H1 (cell line): ENCODE results near the gene OBSCN. TPM values are rescaled to one million over a fixed set of nuclear protein-coding genes. Genes with fewer than 3 reads are reported as not detected.

ENCODE experiments used
- CBX8 ChIP-seq: fragments of 300-800, 300-1000 bp; sonication (generic); IDR thresholded peaks from 2 replicates; pipeline ENCODE4 v1.7.1; 2016; ENCODE audit warnings: low read depth, low read length, borderline replicate concordance
- GABPA ChIP-seq: IDR thresholded peaks from 2 replicates; pipeline ENCODE4 v1.6.1; 2011; ENCODE audit warnings: mild to moderate bottlenecking, low read length, moderate library complexity, borderline replicate concordance; ENCODE audit not compliant: insufficient read depth
- KDM5A ChIP-seq: fragments of 200-600 bp; IDR thresholded peaks from 2 replicates; pipeline ENCODE4 v1.7.1; 2012; ENCODE audit warnings: mild to moderate bottlenecking, low read length, inconsistent platforms, mixed read lengths
- TBP ChIP-seq: IDR thresholded peaks from 2 replicates; pipeline ENCODE4 v1.6.1; 2011; ENCODE audit warnings: low read depth, low read length, improper control_type of control experiment
- ZNF274 ChIP-seq: IDR thresholded peaks from 2 replicates; pipeline ENCODE4 v1.7.0; 2012; ENCODE audit warnings: low read length, borderline replicate concordance; ENCODE audit errors: extremely low read depth
- polyA plus RNA-seq, 7 experiments: library from polyadenylated mRNA; depleted of rRNA in 3 of 7; stranded (reverse) in 5 of 7; unstranded in 2 of 7; fragments of >200 nt in 5 of 7; fragments of 200-250 nt in 2 of 7; gene quantifications; 1 replicate in 5 of 7; 2 replicates in 1 of 7; 4 replicates in 1 of 7; pipeline versions ENCODE4 v1.2.1 to v1.2.3, GENCODE V29; 2011 to 2013; ENCODE audit warnings: missing spikeins in 2 of 7, mixed read lengths in 2 of 7
- total RNA-seq: library from RNA; stranded (reverse); fragmentation: NEBNext Ultra II Directional; extraction: Animal tissue kit (Norgen Biotek cat#: 25700); gene quantifications from 2 replicates; pipeline ENCODE4 v1.2.1, GENCODE V29; 2021
- TF ChIP-seq, protein P1 (sequence below): fragments of 300-600 bp; sonication (generic); IDR thresholded peaks from 2 replicates; pipeline ENCODE4 v1.7.1; 2012; ENCODE audit warnings: low read length, moderate library complexity, mild to moderate bottlenecking, inconsistent platforms; ENCODE audit not compliant: insufficient replicate concordance
- TF ChIP-seq, protein P2 (sequence below): IDR thresholded peaks from 2 replicates; pipeline ENCODE4 v1.6.1; 2012; ENCODE audit warnings: low read length, inconsistent platforms

Gene OBSCN
- total and polyA plus RNA-seq, 2 of the 8 experiments (the other 6 are each of a cell fraction or from before 2014, with no cell fraction given), result 7.5 to 28.4 TPM

DNA sequence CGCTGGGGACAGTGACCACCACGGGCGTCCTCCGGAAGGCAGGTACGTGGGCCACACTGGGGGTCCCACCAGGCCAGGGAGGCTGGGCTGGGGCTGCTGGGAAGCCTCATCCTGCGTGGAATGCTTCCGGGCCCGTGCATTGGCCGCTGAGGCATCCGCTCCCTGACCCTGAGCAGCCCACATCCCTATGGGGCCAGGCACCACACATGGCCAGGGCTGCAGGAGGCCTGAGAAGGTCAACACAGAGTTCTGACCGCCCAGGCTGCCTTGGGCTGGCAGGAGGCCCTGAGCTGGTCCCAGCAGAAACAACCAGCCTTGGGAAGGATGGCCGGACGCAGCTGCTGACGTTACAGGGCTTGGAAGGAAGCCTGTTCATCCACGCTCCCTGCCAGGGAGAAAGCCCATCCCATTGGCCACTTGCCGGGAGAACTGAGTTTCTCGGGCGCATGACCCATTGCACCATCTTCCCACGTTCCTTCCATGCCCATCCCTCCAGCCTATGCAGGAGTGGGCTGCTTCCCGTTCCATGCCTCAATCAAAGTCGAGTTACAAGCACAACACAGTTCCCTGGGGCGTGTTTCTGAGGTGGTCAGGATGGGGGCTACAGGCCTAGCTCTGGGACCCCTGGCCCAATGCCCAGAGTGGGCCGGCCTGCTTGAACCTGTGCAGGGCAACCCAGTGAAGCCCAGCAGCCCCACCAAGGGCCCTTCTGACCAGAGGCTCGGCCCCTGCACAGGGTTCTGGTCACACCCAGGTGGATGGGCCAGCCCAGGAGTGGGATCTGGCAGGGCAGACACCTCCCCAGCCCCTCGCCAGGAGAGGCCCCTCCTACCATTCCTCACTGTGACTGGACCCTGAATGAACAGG, 167.1 kb downstream of the OBSCN start (continued):
- TF ChIP-seq TBP, result no peak
- TF ChIP-seq, protein P1, sequence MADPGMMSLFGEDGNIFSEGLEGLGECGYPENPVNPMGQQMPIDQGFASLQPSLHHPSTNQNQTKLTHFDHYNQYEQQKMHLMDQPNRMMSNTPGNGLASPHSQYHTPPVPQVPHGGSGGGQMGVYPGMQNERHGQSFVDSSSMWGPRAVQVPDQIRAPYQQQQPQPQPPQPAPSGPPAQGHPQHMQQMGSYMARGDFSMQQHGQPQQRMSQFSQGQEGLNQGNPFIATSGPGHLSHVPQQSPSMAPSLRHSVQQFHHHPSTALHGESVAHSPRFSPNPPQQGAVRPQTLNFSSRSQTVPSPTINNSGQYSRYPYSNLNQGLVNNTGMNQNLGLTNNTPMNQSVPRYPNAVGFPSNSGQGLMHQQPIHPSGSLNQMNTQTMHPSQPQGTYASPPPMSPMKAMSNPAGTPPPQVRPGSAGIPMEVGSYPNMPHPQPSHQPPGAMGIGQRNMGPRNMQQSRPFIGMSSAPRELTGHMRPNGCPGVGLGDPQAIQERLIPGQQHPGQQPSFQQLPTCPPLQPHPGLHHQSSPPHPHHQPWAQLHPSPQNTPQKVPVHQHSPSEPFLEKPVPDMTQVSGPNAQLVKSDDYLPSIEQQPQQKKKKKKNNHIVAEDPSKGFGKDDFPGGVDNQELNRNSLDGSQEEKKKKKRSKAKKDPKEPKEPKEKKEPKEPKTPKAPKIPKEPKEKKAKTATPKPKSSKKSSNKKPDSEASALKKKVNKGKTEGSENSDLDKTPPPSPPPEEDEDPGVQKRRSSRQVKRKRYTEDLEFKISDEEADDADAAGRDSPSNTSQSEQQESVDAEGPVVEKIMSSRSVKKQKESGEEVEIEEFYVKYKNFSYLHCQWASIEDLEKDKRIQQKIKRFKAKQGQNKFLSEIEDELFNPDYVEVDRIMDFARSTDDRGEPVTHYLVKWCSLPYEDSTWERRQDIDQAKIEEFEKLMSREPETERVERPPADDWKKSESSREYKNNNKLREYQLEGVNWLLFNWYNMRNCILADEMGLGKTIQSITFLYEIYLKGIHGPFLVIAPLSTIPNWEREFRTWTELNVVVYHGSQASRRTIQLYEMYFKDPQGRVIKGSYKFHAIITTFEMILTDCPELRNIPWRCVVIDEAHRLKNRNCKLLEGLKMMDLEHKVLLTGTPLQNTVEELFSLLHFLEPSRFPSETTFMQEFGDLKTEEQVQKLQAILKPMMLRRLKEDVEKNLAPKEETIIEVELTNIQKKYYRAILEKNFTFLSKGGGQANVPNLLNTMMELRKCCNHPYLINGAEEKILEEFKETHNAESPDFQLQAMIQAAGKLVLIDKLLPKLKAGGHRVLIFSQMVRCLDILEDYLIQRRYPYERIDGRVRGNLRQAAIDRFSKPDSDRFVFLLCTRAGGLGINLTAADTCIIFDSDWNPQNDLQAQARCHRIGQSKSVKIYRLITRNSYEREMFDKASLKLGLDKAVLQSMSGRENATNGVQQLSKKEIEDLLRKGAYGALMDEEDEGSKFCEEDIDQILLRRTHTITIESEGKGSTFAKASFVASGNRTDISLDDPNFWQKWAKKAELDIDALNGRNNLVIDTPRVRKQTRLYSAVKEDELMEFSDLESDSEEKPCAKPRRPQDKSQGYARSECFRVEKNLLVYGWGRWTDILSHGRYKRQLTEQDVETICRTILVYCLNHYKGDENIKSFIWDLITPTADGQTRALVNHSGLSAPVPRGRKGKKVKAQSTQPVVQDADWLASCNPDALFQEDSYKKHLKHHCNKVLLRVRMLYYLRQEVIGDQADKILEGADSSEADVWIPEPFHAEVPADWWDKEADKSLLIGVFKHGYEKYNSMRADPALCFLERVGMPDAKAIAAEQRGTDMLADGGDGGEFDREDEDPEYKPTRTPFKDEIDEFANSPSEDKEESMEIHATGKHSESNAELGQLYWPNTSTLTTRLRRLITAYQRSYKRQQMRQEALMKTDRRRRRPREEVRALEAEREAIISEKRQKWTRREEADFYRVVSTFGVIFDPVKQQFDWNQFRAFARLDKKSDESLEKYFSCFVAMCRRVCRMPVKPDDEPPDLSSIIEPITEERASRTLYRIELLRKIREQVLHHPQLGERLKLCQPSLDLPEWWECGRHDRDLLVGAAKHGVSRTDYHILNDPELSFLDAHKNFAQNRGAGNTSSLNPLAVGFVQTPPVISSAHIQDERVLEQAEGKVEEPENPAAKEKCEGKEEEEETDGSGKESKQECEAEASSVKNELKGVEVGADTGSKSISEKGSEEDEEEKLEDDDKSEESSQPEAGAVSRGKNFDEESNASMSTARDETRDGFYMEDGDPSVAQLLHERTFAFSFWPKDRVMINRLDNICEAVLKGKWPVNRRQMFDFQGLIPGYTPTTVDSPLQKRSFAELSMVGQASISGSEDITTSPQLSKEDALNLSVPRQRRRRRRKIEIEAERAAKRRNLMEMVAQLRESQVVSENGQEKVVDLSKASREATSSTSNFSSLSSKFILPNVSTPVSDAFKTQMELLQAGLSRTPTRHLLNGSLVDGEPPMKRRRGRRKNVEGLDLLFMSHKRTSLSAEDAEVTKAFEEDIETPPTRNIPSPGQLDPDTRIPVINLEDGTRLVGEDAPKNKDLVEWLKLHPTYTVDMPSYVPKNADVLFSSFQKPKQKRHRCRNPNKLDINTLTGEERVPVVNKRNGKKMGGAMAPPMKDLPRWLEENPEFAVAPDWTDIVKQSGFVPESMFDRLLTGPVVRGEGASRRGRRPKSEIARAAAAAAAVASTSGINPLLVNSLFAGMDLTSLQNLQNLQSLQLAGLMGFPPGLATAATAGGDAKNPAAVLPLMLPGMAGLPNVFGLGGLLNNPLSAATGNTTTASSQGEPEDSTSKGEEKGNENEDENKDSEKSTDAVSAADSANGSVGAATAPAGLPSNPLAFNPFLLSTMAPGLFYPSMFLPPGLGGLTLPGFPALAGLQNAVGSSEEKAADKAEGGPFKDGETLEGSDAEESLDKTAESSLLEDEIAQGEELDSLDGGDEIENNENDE, result no peak
- no peak for TF ChIP-seq ZNF274
- TF ChIP-seq KDM5A, result no peak
- no peak for TF ChIP-seq CBX8
- TF ChIP-seq, protein P2, sequence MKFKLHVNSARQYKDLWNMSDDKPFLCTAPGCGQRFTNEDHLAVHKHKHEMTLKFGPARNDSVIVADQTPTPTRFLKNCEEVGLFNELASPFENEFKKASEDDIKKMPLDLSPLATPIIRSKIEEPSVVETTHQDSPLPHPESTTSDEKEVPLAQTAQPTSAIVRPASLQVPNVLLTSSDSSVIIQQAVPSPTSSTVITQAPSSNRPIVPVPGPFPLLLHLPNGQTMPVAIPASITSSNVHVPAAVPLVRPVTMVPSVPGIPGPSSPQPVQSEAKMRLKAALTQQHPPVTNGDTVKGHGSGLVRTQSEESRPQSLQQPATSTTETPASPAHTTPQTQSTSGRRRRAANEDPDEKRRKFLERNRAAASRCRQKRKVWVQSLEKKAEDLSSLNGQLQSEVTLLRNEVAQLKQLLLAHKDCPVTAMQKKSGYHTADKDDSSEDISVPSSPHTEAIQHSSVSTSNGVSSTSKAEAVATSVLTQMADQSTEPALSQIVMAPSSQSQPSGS, result no peak
- no peak for TF ChIP-seq GABPA
